Nephron progenitor cell (in vitro differentiated cells): Measurements from ENCODE around the gene RCAN1.

Experiments used
- DNase-seq: peaks from one replicate; pipeline ENCODE4 v3.0.0; 2021
- H3K27ac Mint-ChIP-seq: 2 replicates; pipeline ENCODE4 v1.8.0; 2021; ENCODE audit warnings: mild to moderate bottlenecking, moderate library complexity, mixed read lengths
- H3K27me3 Mint-ChIP-seq: 2 replicates; pipeline ENCODE4 v1.8.0; 2021; ENCODE audit warnings: mild to moderate bottlenecking, low read depth, mixed read lengths; ENCODE audit not compliant: poor library complexity
- H3K36me3 Mint-ChIP-seq: 2 replicates; pipeline ENCODE4 v1.8.0; 2021; ENCODE audit warnings: low read depth, mixed read lengths
- H3K4me1 Mint-ChIP-seq: 2 replicates; pipeline ENCODE4 v1.8.0; 2021; ENCODE audit warnings: mixed read lengths
- H3K4me3 Mint-ChIP-seq: 2 replicates; pipeline ENCODE4 v1.8.0; 2021; ENCODE audit warnings: mild to moderate bottlenecking, moderate library complexity, mixed read lengths
- H3K9me3 Mint-ChIP-seq: 2 replicates; pipeline ENCODE4 v1.8.0; 2021; ENCODE audit warnings: mild to moderate bottlenecking, moderate library complexity, mixed read lengths
- TF ChIP-seq, protein P1 (sequence below): fragments of 200-600 bp; sonication (generic); IDR thresholded peaks from 2 replicates; pipeline ENCODE4 v1.5.0; 2021; ENCODE audit warnings: antibody characterized with exemption

The RCAN1 gene

GRCh38 chr21:34517491-34518245 is 97.2 kb downstream of the RCAN1 start:
- Mint-ChIP-seq H3K4me1 (peaks cover 15% of the 10 kb centered on the region), H3K4me3 (no peak overlapping the region), H3K36me3 (peaks cover 7% of the 10 kb centered on the region), H3K27me3 (no peaks in the 10 kb centered on the region), H3K27ac (no peak overlapping the region), H3K9me3 (no peaks in the 10 kb centered on the region)
- no peak for DNase-seq
- TF ChIP-seq, protein P1, sequence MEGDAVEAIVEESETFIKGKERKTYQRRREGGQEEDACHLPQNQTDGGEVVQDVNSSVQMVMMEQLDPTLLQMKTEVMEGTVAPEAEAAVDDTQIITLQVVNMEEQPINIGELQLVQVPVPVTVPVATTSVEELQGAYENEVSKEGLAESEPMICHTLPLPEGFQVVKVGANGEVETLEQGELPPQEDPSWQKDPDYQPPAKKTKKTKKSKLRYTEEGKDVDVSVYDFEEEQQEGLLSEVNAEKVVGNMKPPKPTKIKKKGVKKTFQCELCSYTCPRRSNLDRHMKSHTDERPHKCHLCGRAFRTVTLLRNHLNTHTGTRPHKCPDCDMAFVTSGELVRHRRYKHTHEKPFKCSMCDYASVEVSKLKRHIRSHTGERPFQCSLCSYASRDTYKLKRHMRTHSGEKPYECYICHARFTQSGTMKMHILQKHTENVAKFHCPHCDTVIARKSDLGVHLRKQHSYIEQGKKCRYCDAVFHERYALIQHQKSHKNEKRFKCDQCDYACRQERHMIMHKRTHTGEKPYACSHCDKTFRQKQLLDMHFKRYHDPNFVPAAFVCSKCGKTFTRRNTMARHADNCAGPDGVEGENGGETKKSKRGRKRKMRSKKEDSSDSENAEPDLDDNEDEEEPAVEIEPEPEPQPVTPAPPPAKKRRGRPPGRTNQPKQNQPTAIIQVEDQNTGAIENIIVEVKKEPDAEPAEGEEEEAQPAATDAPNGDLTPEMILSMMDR: peak; percentile 10

GRCh38 chr21:34517039-34517438 is 97.9 kb downstream of the RCAN1 start:
- Mint-ChIP-seq H3K27me3 (no peaks in the 10 kb centered on the region), H3K4me3 (no peak overlapping the region), H3K9me3 (no peaks in the 10 kb centered on the region), H3K4me1 (peaks cover 9% of the 10 kb centered on the region), H3K27ac (no peak overlapping the region), H3K36me3 (peaks cover 7% of the 10 kb centered on the region)
- TF ChIP-seq, protein P1: no peak
- no peak for DNase-seq

GRCh38 chr21:34514576-34515115 is 100.3 kb downstream of the RCAN1 start:
- H3K9me3 Mint-ChIP-seq: no peaks in the 10 kb centered on the region
- no peak overlapping the region for H3K4me3 Mint-ChIP-seq
- DNase-seq: no peak
- H3K27ac Mint-ChIP-seq: no peak overlapping the region
- TF ChIP-seq, protein P1: no peak
- peaks cover 7% of the 10 kb centered on the region for H3K36me3 Mint-ChIP-seq
- H3K4me1 Mint-ChIP-seq: no peaks in the 10 kb centered on the region
- peaks cover 3% of the 10 kb centered on the region for H3K27me3 Mint-ChIP-seq

DNA sequence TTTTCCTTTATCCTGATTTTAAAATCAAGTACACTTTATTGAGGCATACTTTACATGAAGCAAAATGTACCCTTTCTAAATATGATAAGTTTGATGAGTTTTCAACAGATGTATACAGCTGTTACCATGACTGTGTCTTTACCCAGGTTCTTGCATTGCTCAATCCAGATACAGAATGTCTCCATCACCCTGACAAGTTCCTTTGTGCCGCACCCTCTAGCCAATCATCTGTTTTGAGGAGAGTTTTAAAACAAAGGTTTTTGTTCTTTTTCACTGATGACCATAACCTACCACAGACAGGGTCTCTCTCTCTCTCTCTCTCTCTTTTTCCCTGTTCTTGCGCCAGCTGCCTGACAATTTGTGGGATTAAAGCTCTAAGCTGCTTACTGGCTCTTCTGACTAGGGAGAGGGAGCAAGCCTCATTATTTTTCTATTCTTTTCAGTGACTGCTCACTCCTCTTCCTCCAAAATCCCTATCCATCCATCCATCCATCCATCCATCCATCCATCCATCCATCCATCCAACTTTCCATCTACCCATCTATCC is 101.7 kb downstream of the RCAN1 start:
- H3K27ac Mint-ChIP-seq: no peak overlapping the region
- no peak for DNase-seq

DNA sequence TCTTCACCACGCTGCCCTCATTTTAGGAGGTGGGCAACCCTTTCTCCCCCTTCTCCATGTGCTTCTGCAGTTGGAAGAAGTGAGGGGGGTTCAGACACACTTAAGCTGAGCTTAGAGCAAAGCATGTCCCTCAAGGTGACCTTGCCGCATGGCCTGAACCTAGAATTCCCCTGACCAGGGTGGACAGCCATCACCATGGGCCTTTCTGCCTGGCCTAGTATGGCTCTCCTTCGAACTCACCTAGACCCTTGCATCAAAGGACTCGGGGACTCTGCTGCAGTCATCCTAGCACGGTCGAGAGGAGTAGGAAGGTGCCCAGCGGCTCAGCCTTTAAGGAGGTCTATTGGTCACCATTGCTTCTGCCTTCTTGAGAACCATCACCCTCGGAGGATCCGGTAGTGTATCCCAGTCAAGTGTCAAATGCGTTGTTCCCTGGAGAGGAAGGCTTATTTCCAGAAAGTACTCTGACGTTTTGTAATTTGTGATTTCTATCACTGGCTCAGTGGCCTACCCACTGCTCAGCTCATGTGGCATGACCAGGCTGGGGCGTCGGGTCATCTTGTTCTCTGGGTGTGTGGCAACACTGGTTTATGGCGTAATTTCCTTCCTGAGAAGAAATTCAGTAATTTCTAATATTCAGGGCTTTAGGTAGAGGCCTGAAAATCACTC is 103.0 kb downstream of the RCAN1 start, which contains the start of gene KCNE1:
Gene KCNE1, minus strand, starts transcription at position 424 of the 669 bp plus-strand sequence. CDS start 62,576 bp downstream, outside the sequence.
- DNase-seq: no peak
- H3K27ac Mint-ChIP-seq: no peak within 1 kb of the TSS
- H3K27me3 Mint-ChIP-seq: peaks cover 3% of the 10 kb centered on the region
- H3K4me1 Mint-ChIP-seq: no peaks in the 10 kb centered on the region
- no peaks in the 10 kb centered on the region for H3K36me3 Mint-ChIP-seq
- TF ChIP-seq, protein P1: no peak
- H3K9me3 Mint-ChIP-seq: no peaks in the 10 kb centered on the region
- H3K4me3 Mint-ChIP-seq: no peak within 1 kb of the TSS

More for the DNA sequence above, 101.7 kb downstream of the RCAN1 start:
- peaks cover 3% of the 10 kb centered on the region for H3K27me3 Mint-ChIP-seq
- no peak overlapping the region for H3K4me3 Mint-ChIP-seq
- H3K36me3 Mint-ChIP-seq: peaks cover 7% of the 10 kb centered on the region
- H3K9me3 Mint-ChIP-seq: no peaks in the 10 kb centered on the region
- no peaks in the 10 kb centered on the region for H3K4me1 Mint-ChIP-seq
- TF ChIP-seq, protein P1: no peak
